GM19372 (cell line): ENCODE results near the gene NLRP7.

ENCODE experiments used
- ATAC-seq: cut with Tn5 transposase; IDR thresholded peaks from one replicate; pipeline ENCODE4 v1.9.1; 2021; ENCODE audit warnings: mild to moderate bottlenecking, low read depth, moderate library complexity; ENCODE audit not compliant: unreplicated experiment

Gene NLRP7

DNA sequence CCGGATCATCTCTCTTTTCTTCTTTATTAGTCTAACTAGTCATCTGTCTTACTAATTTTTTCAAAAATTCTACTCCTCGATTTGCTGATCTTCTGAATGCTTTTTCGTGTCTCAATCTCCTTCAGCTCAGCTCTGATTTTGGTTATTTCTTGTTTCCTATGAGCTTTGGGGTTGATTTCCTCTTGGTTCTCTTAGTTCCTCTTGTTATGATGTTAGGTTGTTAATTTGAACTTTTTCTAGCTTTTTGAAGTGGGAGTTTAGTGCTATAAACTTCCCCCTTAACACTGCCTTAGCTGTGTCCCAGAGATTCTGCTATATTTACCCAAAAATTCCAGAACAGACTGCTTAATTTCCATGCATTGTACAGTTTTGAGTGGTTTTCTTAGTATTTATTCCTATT, 69.9 kb downstream of the NLRP7 start:
- ATAC-seq = no peak

DNA sequence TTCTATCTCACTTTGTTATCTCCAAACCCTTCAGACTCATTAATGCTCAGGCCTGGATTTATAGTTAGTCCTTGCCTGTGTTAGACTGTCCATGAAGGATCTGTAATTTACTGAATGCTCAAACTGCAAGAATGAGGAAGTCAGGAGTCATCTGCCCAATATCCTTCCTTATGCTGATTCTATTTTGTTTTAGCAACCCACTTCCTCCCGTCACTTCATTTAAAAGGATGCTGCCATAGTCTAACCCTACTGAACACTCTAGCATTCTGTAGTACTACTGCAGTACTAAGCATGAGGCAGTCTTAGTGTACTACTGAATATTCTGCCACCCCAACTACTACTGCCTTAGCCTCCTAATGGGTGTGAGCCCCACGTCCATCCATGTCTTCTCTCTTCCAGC, 71.8 kb downstream of the NLRP7 start:
- ATAC-seq = no peak

DNA sequence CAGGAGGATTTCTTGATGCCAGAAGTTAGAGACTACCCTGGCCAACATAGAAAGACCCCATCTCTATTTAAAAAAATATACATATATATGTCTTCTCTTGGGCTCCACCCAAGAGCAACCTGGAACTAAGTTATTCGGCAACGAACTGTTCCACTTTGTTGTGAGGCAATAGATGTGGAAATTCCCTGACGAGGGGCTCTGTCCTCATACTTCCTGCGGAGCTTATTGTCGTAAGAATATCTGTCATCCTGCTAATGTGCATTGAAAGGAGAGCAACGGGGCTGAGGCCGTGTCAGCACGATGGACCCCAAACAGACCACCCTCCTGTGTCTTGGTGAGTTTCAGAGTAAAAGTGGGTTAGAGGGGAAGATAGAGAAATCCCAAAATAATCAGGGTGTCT, 73.3 kb downstream of the NLRP7 start, which contains the start of gene FCAR:
TSS of gene FCAR (plus strand) at position 246 of the 400 bp plus-strand sequence. CDS start at position 301, 55 bp downstream.
- no peak for ATAC-seq
